Measurements from ENCODE around the gene TGIF2. TPM values are rescaled to one million over a fixed set of nuclear protein-coding genes. Genes with fewer than 3 reads are reported as not detected.

The TGIF2 gene
- total RNA-seq, 4 donors from 2014 or later: 1.4 to 3.9 (median 1.4) TPM

DNA sequence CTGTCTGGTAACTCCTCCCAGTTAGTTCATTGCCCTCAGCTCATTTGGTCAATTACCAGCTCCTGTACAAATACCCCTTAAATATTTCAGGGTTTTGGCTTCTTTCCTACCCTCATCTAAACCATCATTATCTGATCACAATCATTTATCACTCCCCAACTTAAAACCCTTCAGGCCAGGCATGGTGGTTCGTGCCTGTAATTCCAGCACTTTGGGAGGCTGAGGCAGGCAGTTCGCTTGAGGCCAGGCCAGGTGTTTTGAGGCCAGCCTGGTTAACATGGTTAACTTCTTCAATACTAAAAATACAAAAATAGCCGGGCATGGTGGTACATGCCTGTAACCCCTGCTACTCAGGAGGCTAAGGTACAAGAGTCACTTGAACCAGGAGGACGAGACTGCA is 9.4 kb downstream of the TGIF2 start:
- ATAC-seq (no peak), DNase-seq (no peak)
- Histone ChIP-seq H3K4me3 (no peak overlapping the region), H3K27ac (no peak overlapping the region), H3K9me3 (no peaks in the 10 kb centered on the region), H3K27me3 (no peaks in the 10 kb centered on the region), H3K4me1 (no peaks in the 10 kb centered on the region), H3K36me3 (no peaks in the 10 kb centered on the region)
- intact Hi-C loops (cut with DNase I; ENCODE audit: low total_unique reads) (no loop called here), in situ Hi-C loops (cut with MboI; ENCODE audit: low sequenced_read_pairs in 4 of 4) (loop anchor here in 1 of 4 donors (25.0 kb wide), 1 partner anchor 371 kb away; no protein-coding TSS in a partner anchor)
- TF ChIP-seq POLR2A (IDR thresholded peaks at IDR 0.05): no peak
- TF ChIP-seq, protein P1, sequence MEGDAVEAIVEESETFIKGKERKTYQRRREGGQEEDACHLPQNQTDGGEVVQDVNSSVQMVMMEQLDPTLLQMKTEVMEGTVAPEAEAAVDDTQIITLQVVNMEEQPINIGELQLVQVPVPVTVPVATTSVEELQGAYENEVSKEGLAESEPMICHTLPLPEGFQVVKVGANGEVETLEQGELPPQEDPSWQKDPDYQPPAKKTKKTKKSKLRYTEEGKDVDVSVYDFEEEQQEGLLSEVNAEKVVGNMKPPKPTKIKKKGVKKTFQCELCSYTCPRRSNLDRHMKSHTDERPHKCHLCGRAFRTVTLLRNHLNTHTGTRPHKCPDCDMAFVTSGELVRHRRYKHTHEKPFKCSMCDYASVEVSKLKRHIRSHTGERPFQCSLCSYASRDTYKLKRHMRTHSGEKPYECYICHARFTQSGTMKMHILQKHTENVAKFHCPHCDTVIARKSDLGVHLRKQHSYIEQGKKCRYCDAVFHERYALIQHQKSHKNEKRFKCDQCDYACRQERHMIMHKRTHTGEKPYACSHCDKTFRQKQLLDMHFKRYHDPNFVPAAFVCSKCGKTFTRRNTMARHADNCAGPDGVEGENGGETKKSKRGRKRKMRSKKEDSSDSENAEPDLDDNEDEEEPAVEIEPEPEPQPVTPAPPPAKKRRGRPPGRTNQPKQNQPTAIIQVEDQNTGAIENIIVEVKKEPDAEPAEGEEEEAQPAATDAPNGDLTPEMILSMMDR (IDR thresholded peaks at IDR 0.05 in 4 of 5, conservative IDR thresholded peaks at IDR 0.05 in 1 of 5): no peak

DNA sequence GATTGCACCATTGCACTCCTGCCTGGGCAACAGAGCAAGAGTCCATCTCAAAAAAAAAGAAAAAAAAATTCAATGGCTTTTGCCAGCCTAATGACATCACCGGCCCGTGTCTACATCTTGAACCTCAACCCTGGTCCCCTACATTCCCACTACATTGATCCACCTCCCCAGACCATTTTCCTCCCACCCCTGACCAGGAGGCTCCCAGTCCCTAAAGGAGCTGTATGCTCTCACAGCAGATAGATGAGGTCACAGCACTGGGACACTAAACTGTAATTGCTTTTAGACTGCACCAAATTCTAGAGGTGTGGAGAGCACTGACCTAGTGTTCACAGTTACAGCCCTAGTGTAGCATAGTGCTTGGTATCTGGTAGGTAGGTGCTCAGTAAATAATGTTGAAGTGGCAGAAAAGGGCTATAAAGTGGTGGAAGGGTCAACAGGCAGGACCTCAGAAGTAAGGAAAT is 10.7 kb downstream of the TGIF2 start:
- no peak for DNase-seq
- no peak for TF ChIP-seq POLR2A (IDR thresholded peaks at IDR 0.05)
- TF ChIP-seq, protein P1 (IDR thresholded peaks at IDR 0.05 in 4 of 5, conservative IDR thresholded peaks at IDR 0.05 in 1 of 5): no peak
- H3K36me3 ChIP-seq: no peaks in the 10 kb centered on the region
- in situ Hi-C loops (cut with MboI; ENCODE audit: low sequenced_read_pairs in 4 of 4) (loop anchor here in 1 of 4 donors (25.0 kb wide), 1 partner anchor 372 kb away; no protein-coding TSS in a partner anchor), intact Hi-C loops (cut with DNase I; ENCODE audit: low total_unique reads) (no loop called here)
- no peak overlapping the region for H3K27ac ChIP-seq
- no peaks in the 10 kb centered on the region for H3K4me1 ChIP-seq
- no peak overlapping the region for H3K4me3 ChIP-seq
- ATAC-seq: no peak
- no peaks in the 10 kb centered on the region for H3K27me3 ChIP-seq
- no peaks in the 10 kb centered on the region for H3K9me3 ChIP-seq

DNA sequence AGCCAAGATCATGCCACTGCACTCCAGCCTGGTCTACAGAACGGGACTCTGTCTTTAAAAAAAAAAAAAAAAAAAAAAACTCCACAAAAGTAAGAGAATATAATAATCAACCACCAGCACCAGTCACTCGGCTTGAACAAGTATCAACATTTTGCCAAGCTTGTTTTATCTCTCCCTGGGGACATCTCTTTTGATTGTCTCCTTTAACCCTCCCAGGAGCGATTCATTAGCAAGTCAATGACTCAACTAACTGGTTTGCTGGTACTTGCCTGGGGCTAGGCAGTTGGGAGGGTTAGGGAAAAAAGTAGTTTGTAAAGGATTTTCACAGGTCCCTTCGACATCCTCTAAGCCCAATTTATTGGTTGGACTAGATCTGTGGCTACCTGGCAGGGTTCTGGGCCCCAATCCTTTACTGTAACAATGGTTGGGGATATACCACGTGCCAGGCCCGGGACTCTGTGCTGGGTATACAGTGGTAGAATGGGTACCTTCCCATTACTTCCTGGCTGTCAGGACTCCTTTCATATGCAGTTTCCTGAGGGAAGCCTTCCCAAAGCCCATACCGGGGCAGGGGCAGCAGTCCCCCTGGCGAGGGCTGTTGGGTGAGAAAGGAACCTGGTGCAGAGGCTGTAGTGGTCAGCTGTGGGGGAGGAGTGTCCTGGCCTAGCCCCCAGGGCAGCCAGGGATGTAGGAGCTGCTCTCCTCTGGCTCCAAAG is 12.2 kb downstream of the TGIF2 start:
- intact Hi-C loops (cut with DNase I; ENCODE audit: low total_unique reads) (no loop called here), in situ Hi-C loops (cut with MboI; ENCODE audit: low sequenced_read_pairs in 4 of 4) (loop anchor here in 1 of 4 donors (25.0 kb wide), 1 partner anchor 373 kb away; no protein-coding TSS in a partner anchor)
- TF ChIP-seq, protein P1 (IDR thresholded peaks at IDR 0.05 in 4 of 5, conservative IDR thresholded peaks at IDR 0.05 in 1 of 5): no peak
- TF ChIP-seq POLR2A (IDR thresholded peaks at IDR 0.05): no peak
- DNase-seq: no peak
- H3K27ac ChIP-seq: no peak overlapping the region
- H3K4me1 ChIP-seq: no peaks in the 10 kb centered on the region
- no peak for ATAC-seq
- no peak overlapping the region for H3K4me3 ChIP-seq
- H3K27me3 ChIP-seq: no peaks in the 10 kb centered on the region
- no peaks in the 10 kb centered on the region for H3K9me3 ChIP-seq
- no peaks in the 10 kb centered on the region for H3K36me3 ChIP-seq

DNA sequence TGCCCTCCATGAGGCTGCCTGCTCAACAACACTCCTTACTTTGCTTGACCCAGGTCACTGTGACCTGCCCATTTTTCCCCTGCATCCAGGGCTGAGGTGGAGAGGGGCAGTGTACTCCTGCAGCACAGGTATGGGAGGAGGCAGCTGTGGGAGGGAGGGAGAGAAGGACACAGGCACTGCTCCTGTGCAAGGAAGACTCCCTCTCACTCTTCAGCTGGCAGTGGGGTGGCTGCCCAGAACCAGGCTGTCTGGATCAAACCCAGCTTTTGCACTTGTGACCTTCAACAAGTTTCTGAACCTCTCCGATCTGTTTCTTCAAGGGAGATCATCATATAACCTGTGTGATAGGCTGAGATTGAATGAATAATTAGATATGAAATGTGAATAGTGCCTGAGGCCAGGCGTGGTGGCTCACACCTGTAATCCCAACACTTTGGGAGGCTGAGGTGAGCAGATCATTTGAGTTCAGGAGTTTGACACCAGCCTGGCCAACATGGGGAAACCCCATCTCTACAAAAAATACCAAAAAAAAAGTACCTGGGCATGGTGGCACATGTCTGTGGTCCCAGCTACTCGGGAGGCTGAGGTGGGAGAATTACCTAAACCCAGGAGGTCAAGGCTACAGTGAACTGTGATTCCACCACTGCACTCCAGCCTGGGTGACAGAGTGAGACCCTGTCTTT is 14.1 kb downstream of the TGIF2 start:
- Histone ChIP-seq H3K36me3 (no peaks in the 10 kb centered on the region), H3K4me1 (no peaks in the 10 kb centered on the region), H3K27me3 (no peaks in the 10 kb centered on the region), H3K27ac (no peak overlapping the region), H3K4me3 (no peak overlapping the region), H3K9me3 (no peaks in the 10 kb centered on the region)
- DNase-seq: no peak
- TF ChIP-seq, protein P1 (IDR thresholded peaks at IDR 0.05 in 4 of 5, conservative IDR thresholded peaks at IDR 0.05 in 1 of 5): no peak
- TF ChIP-seq POLR2A (IDR thresholded peaks at IDR 0.05): no peak
- no peak for ATAC-seq
- intact Hi-C loops (cut with DNase I; ENCODE audit: low total_unique reads) (no loop called here), in situ Hi-C loops (cut with MboI; ENCODE audit: low sequenced_read_pairs in 4 of 4) (loop anchor here in 1 of 4 donors (25.0 kb wide), 1 partner anchor 375 kb away; no protein-coding TSS in a partner anchor)
